ENCODE data around the gene GALNT18.

GALNT18 gene

DNA sequence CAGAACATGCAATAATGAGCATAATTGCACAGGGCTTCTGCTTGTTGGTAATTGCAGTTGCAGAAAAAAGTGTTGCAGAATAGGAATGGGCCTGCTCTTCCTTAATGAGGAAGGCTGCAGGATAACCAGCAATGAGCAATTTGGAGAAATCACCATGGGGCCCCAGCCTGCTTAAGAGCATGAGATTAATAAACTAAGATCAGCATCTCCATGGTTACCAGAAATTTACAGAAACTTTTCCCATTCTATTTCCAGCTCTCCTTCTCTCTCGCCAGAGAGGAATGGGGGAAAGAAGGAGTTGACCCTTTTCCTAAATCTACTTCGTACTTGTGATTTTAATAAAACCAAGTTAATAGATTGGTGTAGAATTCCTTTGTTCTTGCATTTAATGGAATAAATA, 187.8 kb downstream of the GALNT18 start:
- no peak for DNase-seq
- intact Hi-C loops (cut with DNase I): no loop called here

DNA sequence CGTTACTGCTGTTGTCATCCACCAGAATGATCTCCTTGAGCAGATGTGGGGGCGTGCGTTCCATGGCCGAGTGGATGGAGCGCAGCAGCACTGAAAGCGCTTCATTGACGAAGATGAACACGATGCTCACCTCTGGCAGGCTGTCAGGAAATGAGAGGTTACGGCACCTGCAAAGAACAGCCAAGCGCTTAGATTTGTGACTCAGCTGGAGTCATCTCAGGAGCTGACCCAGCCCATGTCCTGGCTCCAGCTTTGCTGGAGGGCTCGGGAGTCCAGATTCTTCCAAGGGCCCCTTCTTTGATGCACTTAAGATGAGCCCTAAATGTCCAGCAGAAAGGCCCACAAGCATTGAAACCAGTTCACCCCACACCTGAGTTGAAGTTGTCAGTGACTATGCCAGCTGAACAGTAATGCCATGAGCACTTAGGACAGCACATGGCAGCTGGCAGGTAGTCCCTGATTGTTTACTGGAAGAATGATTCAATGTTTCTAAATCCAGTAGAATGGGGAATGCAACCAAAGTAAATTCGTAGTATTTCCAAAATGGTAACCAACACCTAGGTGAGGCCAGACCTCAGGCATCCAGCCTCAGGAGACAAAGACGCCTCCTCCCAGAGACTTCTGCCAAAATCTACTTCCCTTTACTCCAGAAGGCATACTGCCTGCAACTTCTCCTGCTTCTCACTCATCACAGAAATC, 189.0 kb downstream of the GALNT18 start:
- DNase-seq: no peak
- intact Hi-C loops (cut with DNase I): no loop called here

- DNase-seq: no peak
- intact Hi-C loops (cut with DNase I): no loop called here
Measured at GRCh38 chr11:11430431-11430830, 191.4 kb downstream of the GALNT18 start.

DNA sequence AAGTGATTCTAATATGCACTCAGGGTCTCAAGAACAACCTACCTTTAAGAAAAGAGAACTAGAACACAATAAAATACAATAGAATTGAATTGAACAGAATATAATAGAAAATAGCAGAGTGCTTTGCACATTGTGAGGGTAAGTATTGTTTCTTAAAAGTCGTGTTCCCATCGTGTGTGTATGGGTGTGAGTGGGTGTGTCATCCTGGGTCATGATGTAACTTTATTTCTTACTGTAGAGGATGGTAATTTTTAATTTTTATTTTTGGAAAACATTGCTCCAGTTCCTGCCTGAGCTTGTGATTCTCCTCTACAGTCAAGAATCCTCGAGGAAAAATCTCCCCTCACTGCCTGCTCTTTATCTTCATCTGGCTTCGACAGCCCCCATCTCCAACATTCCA, 193.1 kb downstream of the GALNT18 start:
- intact Hi-C loops (cut with DNase I): no loop called here
- DNase-seq: peak in 7 of 42 donors; percentile 35 to 65 (median 47)

DNA sequence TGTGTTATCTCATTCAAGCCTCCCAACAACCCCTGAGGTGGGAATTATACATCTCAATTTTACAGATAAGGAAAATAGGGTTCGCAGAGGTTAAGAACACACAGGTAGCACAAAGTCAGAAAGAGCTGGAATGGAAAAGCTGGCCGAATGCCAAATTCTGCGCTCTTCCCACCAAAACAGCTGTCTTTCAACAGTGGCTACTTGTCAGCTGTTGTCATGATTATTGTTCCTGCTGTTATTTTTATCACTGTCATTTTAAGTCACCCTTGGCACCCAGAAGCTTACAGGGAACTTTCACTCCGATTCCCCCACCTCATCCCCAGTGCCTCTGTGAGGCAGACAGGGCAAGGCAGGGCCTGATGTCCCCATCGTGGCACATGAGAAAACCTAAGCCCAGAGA, 194.3 kb downstream of the GALNT18 start:
- intact Hi-C loops (cut with DNase I): no loop called here
- DNase-seq: no peak

DNA sequence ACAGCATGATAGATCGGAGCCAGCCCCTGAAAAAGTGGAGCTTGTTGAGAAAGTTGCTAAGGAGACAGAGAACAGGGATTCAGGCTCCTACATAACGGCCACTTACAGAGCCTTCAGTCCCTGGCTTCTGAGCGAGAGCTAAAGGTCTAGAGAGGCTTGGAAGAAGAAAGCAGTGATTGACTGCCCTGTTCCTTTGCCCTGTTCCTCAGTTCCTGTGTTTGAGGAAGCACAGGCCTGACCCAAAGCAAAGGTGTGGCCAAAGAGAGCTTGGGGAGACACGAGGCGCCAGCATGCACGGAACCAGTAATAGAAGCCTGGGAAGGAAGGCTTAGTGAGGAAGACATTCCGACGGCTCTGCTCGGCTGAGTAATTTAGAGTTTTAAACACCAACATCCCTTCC, 194.7 kb downstream of the GALNT18 start:
- no peak for DNase-seq

DNA sequence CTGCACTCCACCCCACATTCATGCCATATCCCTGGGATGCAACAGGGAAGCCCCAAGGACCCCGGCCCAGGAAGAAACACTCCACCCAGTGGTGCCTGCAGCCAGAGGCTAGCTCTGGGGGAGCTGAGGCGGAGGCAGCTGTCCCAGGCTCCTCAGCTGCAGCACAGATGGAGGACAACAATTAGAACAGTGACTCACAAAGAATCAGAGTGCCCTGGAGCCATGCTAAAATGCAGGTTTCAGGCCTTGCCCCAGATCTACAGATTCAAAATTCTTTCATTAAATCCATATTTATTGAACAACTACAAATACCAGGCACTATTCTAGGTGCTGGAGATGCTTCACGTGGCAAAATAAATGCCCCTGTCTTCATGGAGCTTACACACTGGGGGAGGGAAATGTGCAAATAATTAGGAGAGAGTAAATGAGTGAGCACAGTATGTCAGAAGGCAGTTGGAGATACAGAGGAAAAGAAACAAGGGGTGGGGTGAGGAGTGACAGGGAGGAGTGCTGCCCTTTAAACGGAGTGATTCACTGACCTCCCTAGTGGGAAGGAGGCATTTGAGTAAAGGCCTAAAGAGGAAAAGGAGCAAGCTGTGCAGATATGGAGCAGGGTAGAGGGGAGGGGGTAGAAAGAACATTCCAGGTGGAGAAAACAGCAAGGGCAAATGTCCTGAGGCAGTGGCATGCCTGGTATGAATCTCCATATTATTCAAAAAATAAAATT, 195.4 kb downstream of the GALNT18 start:
- intact Hi-C loops (cut with DNase I): no loop called here
- DNase-seq: no peak

More for the DNA sequence above, 194.7 kb downstream of the GALNT18 start:
- intact Hi-C loops (cut with DNase I): no loop called here

GRCh38 chr11:11425806-11426205, 196.0 kb downstream of the GALNT18 start:
- intact Hi-C loops (cut with DNase I): no loop called here
- no peak for DNase-seq

- no peak for DNase-seq
- intact Hi-C loops (cut with DNase I): no loop called here
Measured at GRCh38 chr11:11424688-11425087, 197.1 kb downstream of the GALNT18 start.

GRCh38 chr11:11422411-11423128, 199.2 kb downstream of the GALNT18 start:
- intact Hi-C loops (cut with DNase I): no loop called here
- DNase-seq: peak in 1 of 42 donors; percentile 33

GRCh38 chr11:11421509-11421908, 200.3 kb downstream of the GALNT18 start:
- intact Hi-C loops (cut with DNase I): no loop called here

GRCh38 chr11:11420899-11421285, 200.9 kb downstream of the GALNT18 start:
- DNase-seq: no peak
- intact Hi-C loops (cut with DNase I): no loop called here

More at GRCh38 chr11:11421509-11421908, 200.3 kb downstream of the GALNT18 start:
- no peak for DNase-seq

GRCh38 chr11:11420191-11420898, 201.5 kb downstream of the GALNT18 start:
- no peak for DNase-seq
- intact Hi-C loops (cut with DNase I): no loop called here

DNA sequence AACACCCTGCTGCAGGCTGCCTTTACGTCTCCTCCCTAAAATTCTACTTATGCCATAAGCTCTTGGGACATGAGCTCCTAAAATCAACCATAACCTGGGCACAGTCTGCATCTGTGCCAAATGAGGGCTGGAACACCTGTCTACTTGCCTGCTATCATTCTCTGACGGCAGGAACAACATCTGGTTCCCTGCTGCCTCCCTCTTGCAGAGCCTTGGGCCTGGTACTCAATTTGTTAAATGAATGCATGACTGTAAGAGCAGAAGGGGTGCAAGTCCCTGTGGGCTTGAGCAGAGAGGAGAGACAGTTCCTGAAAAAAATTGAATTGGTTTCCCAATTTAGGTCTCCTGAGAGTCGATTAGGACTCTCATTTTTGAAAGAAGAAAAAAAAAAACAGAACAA, 202.1 kb downstream of the GALNT18 start:
- intact Hi-C loops (cut with DNase I): no loop called here
- DNase-seq: no peak

GRCh38 chr11:11416917-11417316, 204.9 kb downstream of the GALNT18 start:
- DNase-seq: no peak

GRCh38 chr11:11416502-11416901, 205.3 kb downstream of the GALNT18 start:
- DNase-seq: peak in 14 of 42 donors; percentile 27 to 60 (median 47)
- intact Hi-C loops (cut with DNase I): no loop called here

More at GRCh38 chr11:11416917-11417316, 204.9 kb downstream of the GALNT18 start:
- intact Hi-C loops (cut with DNase I): no loop called here

DNA sequence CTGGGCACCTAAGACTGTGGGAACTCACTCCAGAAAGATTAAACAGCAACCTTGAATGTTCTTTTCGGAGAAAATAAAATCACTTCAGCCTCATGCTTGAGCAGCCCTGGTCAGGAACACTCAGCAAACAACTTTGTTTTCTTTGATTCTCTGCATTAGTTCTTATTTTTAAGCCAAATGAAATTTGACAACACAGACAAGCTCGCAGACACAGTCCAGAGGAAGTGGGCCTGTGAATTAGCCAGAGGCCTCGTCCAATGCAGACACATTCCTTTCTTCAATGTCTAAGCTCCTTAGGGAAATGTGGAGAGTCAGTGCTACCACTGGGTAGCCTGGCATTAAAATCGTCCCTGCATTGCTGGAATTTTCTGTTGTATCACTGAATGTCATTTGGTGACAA, 205.9 kb downstream of the GALNT18 start:
- DNase-seq: no peak
- intact Hi-C loops (cut with DNase I): no loop called here

DNA sequence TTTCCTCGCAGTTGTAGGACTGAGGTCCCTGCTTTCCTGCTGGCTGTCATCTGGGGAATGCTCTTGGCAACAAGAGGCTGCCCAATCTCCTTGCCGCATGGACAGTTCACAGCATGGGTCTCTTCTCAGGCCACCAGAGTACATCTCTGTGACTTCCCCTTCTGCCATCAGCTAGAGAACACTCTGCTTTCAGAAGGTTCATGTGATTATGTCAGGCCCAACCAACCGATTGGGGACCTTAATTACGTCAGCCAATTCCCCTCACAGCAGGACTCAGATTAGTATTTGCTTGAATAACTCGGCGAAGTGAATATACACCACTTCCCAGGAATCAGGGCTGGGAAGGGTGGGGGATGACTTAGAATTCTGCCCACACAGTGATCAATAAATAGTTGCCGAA, 206.8 kb downstream of the GALNT18 start:
- intact Hi-C loops (cut with DNase I): no loop called here
- DNase-seq: no peak

GRCh38 chr11:11413776-11414175, 208.0 kb downstream of the GALNT18 start:
- no peak for DNase-seq
- intact Hi-C loops (cut with DNase I): no loop called here
